ENCODE measurements around the gene CMC4. TPM values are rescaled to one million over a fixed set of nuclear protein-coding genes. Genes with fewer than 3 reads are reported as not detected.

CMC4 gene
- total RNA-seq, 2 donors from 2014 or later, result 1.4 TPM; not detected in 1

GRCh38 chrX:155069414-155069813 is 1.5 kb downstream of the CMC4 start:
- H3K36me3 Mint-ChIP-seq, result peaks cover 12% of the 10 kb centered on the region
- peak overlapping the region; percentile 87 for H3K4me3 Mint-ChIP-seq
- DNase-seq (ENCODE audit: low spot score) (no peak), ATAC-seq (no peak)
- H3K4me1 Mint-ChIP-seq (ENCODE audit: low read depth in 2 of 2), result peaks cover 23 to 29% of the 10 kb centered on the region in 2 donors
- no peaks in the 10 kb centered on the region for H3K9me3 Mint-ChIP-seq
- peak overlapping the region; percentile 71 to 82 for H3K27ac Mint-ChIP-seq
- peaks cover 0 to 6% of the 10 kb centered on the region in 2 donors for H3K27me3 Mint-ChIP-seq

DNA sequence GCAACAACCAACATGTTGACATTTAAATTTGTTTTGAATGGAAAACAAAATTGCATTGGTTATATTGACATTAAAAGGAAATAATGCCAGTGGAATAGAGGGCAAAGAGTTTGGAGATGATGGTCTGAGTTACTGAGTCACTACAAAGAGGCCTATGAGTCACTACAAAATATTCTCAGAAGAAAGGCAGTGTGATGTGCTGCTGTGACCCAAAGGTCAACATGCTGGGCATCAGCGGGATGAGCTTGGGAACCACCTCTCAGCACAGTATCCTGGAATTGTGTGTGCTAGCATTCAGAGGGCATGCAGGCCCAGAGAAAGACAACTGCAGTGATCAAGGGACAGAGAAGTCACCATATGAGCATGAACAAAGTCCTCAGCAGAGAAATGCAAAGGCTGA is 2.8 kb downstream of the CMC4 start:
- no peaks in the 10 kb centered on the region for H3K36me3 Mint-ChIP-seq
- no peaks in the 10 kb centered on the region for H3K9me3 Mint-ChIP-seq
- H3K27ac Mint-ChIP-seq, result no peak overlapping the region
- ATAC-seq, result no peak
- H3K4me3 Mint-ChIP-seq, result no peak overlapping the region
- peaks cover 13 to 17% of the 10 kb centered on the region in 2 donors for H3K4me1 Mint-ChIP-seq (ENCODE audit: low read depth in 2 of 2)
- DNase-seq (ENCODE audit: low spot score), result no peak
- peaks cover 0 to 4% of the 10 kb centered on the region in 2 donors for H3K27me3 Mint-ChIP-seq

DNA sequence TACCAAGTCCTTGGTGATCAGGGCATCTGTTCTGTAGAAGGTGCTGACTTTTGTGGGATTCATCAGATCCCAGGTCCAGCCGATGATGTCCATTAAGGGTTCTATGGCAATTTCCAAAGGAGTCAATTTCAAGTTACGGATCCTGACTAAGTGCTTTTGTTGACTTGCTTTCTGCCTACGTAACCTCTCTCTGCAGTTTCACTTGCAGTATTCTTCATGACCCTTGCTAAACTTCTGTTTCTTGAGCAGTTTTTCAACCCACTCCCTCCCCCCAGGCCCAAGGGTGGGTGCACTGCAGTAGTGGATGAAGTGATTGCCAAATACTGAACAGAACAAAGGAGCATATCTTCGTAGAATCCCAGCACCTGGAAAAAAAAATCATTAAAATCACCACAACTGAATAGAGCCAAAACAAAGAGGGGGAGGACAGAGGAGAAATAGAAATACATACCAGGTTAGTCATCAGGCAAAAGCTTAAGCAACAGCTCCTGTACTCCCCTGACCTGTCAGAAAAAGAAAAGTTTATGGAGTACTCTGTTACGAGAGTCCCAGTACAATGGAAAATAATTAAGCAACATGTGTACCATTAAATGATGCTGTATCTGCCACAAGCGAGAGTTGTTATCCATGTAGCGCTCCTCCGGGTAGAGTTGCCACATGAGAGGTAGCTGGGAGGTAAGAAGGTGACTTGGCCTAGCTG is 5.8 kb downstream of the CMC4 start:
- ATAC-seq (no peak), DNase-seq (ENCODE audit: low spot score) (no peak)
- no peak overlapping the region for H3K27ac Mint-ChIP-seq
- no peaks in the 10 kb centered on the region for H3K36me3 Mint-ChIP-seq
- H3K4me3 Mint-ChIP-seq, result no peak overlapping the region
- H3K27me3 Mint-ChIP-seq, result peaks cover 0 to 4% of the 10 kb centered on the region in 2 donors
- H3K4me1 Mint-ChIP-seq (ENCODE audit: low read depth in 2 of 2), result peaks cover 8 to 11% of the 10 kb centered on the region in 2 donors
- H3K9me3 Mint-ChIP-seq, result no peaks in the 10 kb centered on the region

GRCh38 chrX:155061760-155062159 is 9.2 kb downstream of the CMC4 start:
- no peak overlapping the region for H3K27ac Mint-ChIP-seq
- ATAC-seq (no peak), DNase-seq (ENCODE audit: low spot score) (no peak)
- H3K36me3 Mint-ChIP-seq, result no peaks in the 10 kb centered on the region
- peaks cover 0 to 7% of the 10 kb centered on the region in 2 donors for H3K4me1 Mint-ChIP-seq (ENCODE audit: low read depth in 2 of 2)
- H3K9me3 Mint-ChIP-seq, result no peaks in the 10 kb centered on the region
- no peaks in the 10 kb centered on the region for H3K27me3 Mint-ChIP-seq
- H3K4me3 Mint-ChIP-seq, result no peak overlapping the region

GRCh38 chrX:155056877-155057792 is 13.8 kb downstream of the CMC4 start:
- no peaks in the 10 kb centered on the region for H3K27me3 Mint-ChIP-seq
- H3K36me3 Mint-ChIP-seq, result no peaks in the 10 kb centered on the region
- H3K4me3 Mint-ChIP-seq, result peak overlapping the region; percentile 52
- H3K9me3 Mint-ChIP-seq, result no peaks in the 10 kb centered on the region
- peaks cover 9 to 11% of the 10 kb centered on the region in 2 donors for H3K4me1 Mint-ChIP-seq (ENCODE audit: low read depth in 2 of 2)
- ATAC-seq (peak; percentile 71 to 83), DNase-seq (ENCODE audit: low spot score) (peak; percentile 66)
- peak overlapping the region in 1 of 2 donors; percentile 33 for H3K27ac Mint-ChIP-seq

DNA sequence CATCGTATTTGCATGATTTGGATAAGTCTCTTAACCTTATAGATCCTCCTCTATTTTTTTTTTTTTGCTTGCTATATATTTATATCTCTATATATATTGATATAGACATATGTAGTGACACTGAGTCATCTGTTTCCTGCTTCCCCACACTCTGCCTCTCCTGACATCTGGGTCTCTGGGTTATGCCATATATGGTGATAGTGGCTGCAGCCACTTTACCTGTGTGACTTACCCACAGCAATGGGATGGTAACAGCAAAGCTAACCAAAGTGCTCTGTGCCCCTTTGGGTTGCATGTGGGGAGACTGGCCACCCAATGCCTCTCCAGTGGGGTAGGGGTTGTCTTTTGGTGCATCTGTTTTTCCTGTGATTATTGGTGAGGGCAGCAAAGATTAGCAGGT is 14.5 kb downstream of the CMC4 start:
- Mint-ChIP-seq H3K9me3 (no peaks in the 10 kb centered on the region), H3K27ac (no peak overlapping the region), H3K36me3 (peaks cover 4% of the 10 kb centered on the region), H3K4me3 (no peak overlapping the region), H3K27me3 (no peaks in the 10 kb centered on the region), H3K4me1 (ENCODE audit: low read depth in 2 of 2) (peaks cover 9 to 11% of the 10 kb centered on the region in 2 donors)
- DNase-seq (ENCODE audit: low spot score), result no peak
- peak; percentile 26 to 46 for ATAC-seq

- ATAC-seq, result no peak
- H3K4me1 Mint-ChIP-seq (ENCODE audit: low read depth in 2 of 2), result peaks cover 9 to 11% of the 10 kb centered on the region in 2 donors
Observed at GRCh38 chrX:155055494-155055893, 15.4 kb downstream of the CMC4 start.

GRCh38 chrX:155054255-155054654 is 16.7 kb downstream of the CMC4 start:
- Mint-ChIP-seq H3K27ac (no peak overlapping the region), H3K27me3 (peaks cover 0 to 3% of the 10 kb centered on the region in 2 donors), H3K9me3 (no peaks in the 10 kb centered on the region), H3K36me3 (peaks cover 5% of the 10 kb centered on the region), H3K4me3 (no peak overlapping the region), H3K4me1 (ENCODE audit: low read depth in 2 of 2) (peaks cover 9 to 11% of the 10 kb centered on the region in 2 donors)
- ATAC-seq, result no peak
- DNase-seq (ENCODE audit: low spot score), result no peak

More at GRCh38 chrX:155055494-155055893, 15.4 kb downstream of the CMC4 start:
- no peak overlapping the region for H3K27ac Mint-ChIP-seq
- no peak for DNase-seq (ENCODE audit: low spot score)
- H3K36me3 Mint-ChIP-seq, result peaks cover 5% of the 10 kb centered on the region
- H3K4me3 Mint-ChIP-seq, result no peak overlapping the region
- no peaks in the 10 kb centered on the region for H3K27me3 Mint-ChIP-seq
- no peaks in the 10 kb centered on the region for H3K9me3 Mint-ChIP-seq

GRCh38 chrX:155053656-155054055 is 17.3 kb downstream of the CMC4 start:
- no peak for ATAC-seq
- Mint-ChIP-seq H3K4me1 (ENCODE audit: low read depth in 2 of 2) (peaks cover 11 to 13% of the 10 kb centered on the region in 2 donors), H3K27me3 (peaks cover 0 to 3% of the 10 kb centered on the region in 2 donors)

DNA sequence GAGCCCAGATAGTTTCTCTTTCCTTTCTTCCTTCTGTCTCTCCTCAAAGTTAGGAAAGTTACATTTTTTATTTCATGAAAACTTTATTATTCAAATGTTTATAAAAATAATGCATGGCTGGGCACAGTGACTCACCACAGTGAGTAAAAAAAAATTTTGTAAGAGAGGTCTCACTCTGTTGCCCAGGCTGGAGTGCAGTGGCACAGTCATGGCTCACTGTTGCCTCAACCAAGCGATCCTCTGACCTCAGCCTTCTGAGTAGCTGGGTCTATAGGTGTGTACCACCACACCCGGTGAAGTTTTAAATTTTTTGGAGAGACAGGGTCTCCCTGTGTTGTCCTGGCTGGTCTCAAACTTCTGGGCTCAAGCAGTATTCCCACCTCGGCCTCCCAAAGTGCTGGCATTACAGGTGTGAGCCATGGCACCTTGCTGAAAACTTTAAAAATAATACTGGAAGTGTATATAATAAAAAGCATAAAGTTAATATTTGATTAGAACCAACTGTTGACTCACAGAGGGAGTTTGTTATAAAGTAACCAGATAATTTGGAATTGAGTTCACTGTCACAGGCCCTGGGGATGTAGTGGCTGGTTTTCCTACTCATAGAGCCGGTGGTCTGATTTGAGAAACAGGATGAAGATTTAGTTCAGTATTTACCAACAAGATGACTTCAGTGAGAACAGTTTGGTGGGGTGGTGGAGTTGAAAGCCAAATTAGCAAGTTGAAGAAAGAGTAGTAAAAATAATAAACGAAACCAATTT is 18.0 kb downstream of the CMC4 start:
- DNase-seq (ENCODE audit: low spot score) (no peak), ATAC-seq (no peak)
- Mint-ChIP-seq H3K4me1 (ENCODE audit: low read depth in 2 of 2) (peaks cover 11 to 17% of the 10 kb centered on the region in 2 donors), H3K9me3 (no peaks in the 10 kb centered on the region), H3K27me3 (peaks cover 0 to 3% of the 10 kb centered on the region in 2 donors), H3K36me3 (peaks cover 5% of the 10 kb centered on the region), H3K27ac (peak overlapping the region; percentile 1 to 56), H3K4me3 (peak overlapping the region; percentile 24)

More at GRCh38 chrX:155053656-155054055, 17.3 kb downstream of the CMC4 start:
- no peaks in the 10 kb centered on the region for H3K9me3 Mint-ChIP-seq
- peaks cover 5% of the 10 kb centered on the region for H3K36me3 Mint-ChIP-seq
- H3K27ac Mint-ChIP-seq, result peak overlapping the region; percentile 1 to 56
- no peak for DNase-seq (ENCODE audit: low spot score)
- H3K4me3 Mint-ChIP-seq, result peak overlapping the region; percentile 24

DNA sequence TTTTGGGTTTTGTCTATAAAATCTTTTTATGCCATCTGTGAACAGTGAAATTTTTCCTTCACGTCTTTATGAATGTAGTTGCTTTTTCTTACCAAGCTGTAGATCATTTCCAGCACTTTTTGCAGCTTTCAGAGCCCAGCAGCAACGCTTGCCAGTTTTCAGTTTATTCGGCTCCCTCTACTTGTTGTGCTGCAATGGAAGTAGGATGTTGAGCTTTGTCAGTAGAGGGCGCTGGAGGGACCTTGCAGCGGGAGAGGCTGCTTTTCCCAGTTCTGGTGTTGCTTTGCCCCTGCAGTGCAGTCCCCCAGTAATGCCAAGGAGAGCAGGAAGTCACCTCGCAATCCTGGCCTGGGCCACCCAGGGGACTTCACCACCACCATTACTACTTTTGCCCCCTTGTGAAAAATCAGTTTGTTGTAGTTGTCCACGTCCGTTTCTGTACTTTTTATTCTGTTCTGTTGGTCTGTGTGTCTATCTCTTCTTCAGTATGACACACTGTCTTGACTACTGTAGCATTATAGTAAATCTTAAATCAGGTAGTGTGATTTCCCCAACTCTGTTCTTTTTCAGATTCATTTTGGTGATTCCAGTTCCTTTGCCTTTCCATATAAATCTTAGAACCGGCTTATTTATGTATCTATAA is 21.8 kb downstream of the CMC4 start:
- H3K36me3 Mint-ChIP-seq, result peaks cover 5% of the 10 kb centered on the region
- ATAC-seq, result no peak
- H3K4me3 Mint-ChIP-seq, result no peak overlapping the region
- H3K27me3 Mint-ChIP-seq, result peaks cover 0 to 3% of the 10 kb centered on the region in 2 donors
- H3K9me3 Mint-ChIP-seq, result no peaks in the 10 kb centered on the region
- DNase-seq (ENCODE audit: low spot score), result peak; percentile 61
- H3K4me1 Mint-ChIP-seq (ENCODE audit: low read depth in 2 of 2), result peaks cover 3 to 20% of the 10 kb centered on the region in 2 donors
- H3K27ac Mint-ChIP-seq, result no peak overlapping the region

GRCh38 chrX:155046811-155047528 is 24.0 kb downstream of the CMC4 start:
- DNase-seq (ENCODE audit: low spot score) (no peak), ATAC-seq (no peak)
- Mint-ChIP-seq H3K36me3 (peaks cover 5% of the 10 kb centered on the region), H3K27me3 (peaks cover 0 to 3% of the 10 kb centered on the region in 2 donors), H3K4me3 (no peak overlapping the region), H3K4me1 (ENCODE audit: low read depth in 2 of 2) (peaks cover 0 to 14% of the 10 kb centered on the region in 2 donors), H3K27ac (no peak overlapping the region), H3K9me3 (no peaks in the 10 kb centered on the region)

Measured in natural killer cell treated with Interleukin-12 subunit alpha and Interleukin-12 subunit beta and Interleukin-15 and Interleukin-18, amount 100 ng/mL, for 72 hours (primary cell).